HG03521 (cell line): Measurements from ENCODE around the gene SLC16A12.

Experiments used
- ATAC-seq: cut with Tn5 transposase; IDR thresholded peaks from one replicate; pipeline ENCODE4 v1.9.1; 2021; ENCODE audit warnings: mild to moderate bottlenecking, moderate library complexity; ENCODE audit not compliant: unreplicated experiment

The SLC16A12 gene

DNA sequence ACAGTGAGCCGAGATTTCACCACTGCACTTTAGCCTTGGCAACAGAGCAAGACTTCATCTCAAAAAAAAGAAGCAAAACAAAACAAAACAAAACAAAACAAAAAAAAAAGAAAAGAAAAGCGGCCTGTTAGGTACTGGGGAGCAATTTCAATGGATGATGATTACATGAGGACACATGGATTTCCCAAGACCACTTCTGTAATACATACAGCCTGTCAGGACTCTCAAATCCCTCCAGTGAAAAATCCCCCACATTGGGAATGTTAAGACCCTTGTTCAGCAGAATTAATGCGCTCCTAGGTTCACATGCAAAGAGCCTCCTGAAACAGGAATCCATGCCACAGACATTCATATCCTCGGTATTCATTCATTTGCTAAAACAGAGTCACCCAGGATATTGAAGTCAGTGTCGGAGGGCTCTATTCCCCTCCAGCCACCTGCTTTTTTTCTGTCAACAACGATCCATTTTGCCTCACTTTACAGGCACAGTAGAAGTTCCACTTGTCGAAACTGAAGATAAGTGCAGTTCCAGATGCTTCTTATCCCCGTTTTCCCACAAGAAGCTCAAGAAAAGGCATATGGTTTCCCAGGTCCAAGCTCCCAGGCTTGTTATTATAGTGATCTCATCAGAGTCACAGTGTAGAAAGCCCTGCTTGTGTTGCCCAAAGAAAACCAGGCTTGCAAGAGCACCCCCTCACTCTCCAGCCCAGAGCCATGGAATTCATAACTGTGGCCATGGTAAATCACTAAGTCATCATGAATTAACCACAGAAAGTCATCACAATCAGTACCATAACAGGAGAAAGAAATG lies 20.2 kb downstream of the SLC16A12 start:
- ATAC-seq, result no peak

DNA sequence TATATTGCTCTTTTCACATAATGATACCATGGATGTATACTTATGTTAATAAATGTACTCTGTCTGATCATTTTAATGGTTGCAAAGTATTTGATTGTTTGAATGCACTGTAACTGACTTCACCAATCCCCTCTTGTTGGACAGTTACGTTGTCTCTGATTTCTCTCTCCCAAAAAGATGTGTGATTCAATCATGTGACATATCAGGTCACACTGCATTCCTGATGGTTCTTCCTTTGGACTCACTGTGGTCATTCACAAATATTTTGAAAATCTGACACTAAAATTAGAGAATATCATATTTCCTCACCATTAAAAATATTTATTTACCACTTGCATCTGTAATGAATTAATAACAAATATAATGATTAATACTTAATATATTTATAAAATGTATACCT lies 22.2 kb downstream of the SLC16A12 start:
- no peak for ATAC-seq

DNA sequence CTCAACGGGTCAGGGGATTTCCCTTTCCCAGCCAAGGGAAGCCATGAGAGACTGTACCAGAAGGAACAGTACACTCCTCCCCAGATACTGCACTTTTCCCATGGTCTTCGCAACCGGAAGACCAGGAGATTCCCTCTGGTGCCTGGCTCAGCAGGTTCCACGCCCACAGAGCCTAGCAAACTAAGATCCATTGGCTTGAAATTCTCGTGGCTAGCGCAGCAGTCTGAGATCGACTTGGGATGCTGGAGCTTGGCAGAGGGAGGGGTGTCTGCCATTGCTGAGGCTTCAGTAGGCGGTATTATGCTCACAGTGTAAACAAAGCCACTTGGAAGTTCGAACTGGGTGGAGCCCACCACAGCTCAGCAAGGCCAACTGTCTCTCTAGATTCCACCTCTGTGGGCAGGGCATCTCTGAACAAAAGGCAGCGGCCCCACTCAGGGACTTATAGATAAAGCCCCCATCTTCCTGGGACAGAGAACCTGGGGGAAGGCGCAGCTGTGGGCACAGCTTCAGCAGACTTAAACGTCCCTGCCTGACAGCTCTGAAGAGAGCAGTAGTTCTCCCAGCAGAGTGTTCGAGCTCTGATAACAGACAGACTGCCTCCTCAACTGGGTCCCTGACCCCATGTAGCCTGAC lies 29.6 kb downstream of the SLC16A12 start:
- no peak for ATAC-seq

DNA sequence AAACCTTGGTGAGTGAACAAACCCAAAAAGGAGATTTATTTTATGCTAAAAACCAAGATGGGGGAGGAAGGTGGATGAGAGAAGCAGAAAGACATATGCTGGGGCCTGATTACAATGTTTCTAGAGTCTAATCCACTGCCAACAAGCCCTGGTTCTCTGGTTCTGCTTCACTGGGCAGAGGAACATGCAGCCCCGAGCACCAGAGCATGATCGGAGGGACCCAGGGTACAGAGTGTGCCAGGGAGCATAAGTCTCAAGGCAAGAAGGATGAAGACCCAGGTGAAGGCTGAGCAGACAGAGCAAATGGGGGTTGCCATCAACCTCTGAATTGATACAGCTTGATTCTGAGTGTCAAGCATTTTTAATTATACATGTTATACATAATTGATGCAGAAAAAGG lies 30.7 kb downstream of the SLC16A12 start:
- ATAC-seq, result no peak

DNA sequence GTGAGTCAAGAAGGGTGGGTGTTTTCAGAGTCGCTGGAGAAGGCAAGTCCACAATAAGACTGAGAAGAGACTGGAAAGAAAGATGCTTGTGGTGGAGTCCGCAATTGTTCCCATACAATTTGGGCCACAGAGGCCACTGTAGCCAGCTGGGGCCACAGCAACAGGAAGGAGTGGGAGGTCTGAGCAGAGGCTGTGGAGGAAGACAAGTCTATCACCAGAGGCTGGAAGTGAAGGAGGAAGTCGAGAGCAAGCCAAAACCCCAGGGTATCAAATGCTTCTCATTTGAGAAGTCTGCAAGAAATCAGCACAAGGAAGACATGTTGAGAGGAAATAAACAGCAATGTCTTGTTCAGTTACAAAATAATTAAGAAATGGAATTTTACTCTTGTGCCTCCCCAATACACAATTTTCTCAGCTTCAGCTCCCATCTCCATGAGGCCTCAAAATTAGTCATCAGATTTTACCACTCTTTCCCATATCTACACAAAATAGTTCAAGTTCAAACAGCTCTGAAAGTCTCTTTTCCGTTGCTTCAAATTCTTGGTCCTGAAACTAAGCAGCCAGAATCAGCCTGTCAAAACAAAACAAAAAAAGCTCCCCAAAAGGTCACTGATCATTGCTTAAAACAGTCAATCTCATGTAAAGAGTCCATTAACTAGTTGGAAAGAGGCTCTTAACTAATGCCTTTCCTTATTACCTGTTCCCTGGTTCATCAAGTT lies 31.6 kb downstream of the SLC16A12 start:
- no peak for ATAC-seq

DNA sequence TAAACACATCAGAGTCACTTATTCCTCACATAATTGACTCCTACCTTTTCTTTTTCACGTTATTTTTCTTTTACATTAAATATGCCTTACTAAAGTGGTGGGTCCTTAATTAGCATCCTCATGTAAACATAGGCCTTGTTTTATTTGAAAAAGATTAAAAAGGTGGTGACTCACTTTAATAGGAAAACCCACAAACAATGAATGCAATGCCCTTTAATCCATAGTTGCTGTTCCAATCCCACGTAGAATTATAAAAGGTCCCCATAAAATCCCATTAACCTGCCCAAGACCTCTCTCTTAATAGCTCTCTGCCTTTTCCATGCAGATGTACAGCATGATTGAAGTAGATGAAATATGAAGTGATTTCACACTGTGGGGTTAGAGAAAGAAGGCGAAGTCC lies 32.2 kb downstream of the SLC16A12 start:
- ATAC-seq, result no peak

DNA sequence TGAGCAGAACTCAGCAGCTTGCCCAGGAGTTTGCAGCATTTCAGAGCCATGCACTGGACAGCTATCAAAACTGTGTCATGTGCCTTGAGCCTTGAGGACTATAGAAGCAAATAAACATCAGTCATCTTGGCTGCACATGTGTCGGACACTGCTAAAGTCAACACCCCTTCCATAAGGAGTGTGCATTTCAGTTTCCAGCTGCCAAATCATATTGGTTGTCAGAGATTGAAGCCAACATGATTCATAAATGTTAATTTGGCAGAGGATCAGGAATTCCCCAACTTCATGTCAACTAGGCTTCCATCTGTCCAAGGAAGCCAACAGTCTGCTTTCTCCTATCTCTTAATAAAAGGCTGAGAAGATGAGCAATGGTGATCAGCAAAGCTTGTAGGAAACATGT lies 32.8 kb downstream of the SLC16A12 start:
- ATAC-seq, result no peak

DNA sequence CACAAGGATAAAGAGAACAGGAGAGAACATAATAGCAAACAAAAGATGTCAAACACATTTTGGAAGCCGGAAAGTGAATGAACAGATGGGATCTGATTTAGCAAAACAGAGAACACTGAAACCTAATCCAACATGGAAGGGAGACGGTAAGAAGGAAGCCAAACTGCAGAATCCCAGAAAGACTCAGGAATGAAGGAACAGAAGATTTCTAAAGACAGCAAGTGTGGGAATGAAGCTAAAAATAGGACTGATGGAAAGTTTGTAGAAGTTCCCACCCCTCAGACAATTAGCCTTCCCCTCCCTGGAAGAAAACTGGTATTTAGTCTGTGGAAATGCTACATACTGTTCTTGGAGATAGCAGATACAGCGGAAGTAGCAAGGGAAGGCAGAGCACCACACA lies 40.8 kb downstream of the SLC16A12 start:
- no peak for ATAC-seq

DNA sequence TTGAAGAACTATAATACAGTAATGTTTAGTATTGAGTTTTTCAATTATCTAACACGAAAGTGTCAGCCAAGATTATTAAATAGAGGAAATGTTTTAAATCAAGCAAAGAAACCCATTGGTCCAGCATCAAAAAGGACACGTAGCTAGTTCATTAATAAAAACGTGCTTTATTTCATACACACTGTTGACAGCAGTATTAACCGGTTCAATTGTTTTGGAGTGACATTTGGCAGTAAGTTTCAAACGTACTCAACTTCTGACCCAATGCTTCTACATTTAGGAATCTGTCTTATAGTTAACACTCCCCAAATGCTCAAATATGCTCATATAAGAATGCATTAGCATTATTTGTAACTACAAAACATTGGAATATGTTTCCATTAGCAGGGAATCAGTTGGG lies 41.3 kb downstream of the SLC16A12 start:
- ATAC-seq, result no peak

DNA sequence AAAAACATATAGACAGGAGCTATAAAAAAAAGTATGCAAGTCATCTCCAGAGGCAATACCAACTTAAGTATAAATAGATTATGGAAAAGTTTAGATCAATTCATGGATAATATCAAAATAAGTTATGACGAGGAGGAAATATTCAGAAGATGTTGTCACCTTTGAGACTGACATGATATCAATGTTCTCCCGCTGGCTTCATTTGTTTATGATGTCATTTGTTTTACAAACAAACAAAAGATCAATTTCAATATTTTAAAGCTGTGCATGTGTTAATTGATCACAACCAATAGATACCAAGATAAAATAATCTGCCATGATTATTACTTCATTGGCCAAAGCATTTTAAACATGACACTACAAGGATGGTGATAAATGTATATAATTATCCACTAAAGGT lies 43.5 kb downstream of the SLC16A12 start:
- ATAC-seq, result no peak

DNA sequence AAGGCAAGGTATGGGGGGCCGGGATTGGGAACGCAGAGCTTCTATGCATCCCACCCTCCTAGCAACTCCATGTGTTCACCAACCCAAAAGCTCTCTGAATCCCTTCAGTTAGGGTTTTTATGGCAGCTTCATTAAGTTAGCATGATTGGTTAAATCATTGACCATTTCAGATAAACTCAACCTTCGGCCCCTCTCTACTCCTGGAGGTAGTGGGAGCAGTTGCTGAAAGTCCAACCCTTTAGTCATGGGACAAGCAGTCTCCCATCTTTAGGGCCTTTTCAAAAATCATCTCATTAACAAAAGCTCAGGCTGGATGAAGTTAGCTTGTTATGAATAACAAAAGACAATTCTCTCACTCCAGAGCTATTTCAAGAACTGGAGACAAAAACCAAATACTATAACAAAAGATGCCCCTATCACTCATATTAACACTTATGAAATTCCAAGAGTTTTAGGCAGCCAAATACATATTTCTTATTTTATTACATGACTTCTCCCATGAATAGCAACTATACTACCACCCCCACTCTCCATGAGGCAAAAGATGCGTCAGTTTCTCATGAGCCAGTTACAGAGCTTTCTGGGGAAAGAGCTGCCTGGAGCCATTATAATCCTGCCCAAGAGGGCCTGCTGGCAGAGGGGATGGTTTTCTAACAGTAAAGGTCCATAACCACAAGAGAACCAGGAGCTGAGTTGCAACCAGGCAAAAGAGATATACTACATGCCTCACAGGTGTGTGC lies 44.6 kb downstream of the SLC16A12 start:
- no peak for ATAC-seq

DNA sequence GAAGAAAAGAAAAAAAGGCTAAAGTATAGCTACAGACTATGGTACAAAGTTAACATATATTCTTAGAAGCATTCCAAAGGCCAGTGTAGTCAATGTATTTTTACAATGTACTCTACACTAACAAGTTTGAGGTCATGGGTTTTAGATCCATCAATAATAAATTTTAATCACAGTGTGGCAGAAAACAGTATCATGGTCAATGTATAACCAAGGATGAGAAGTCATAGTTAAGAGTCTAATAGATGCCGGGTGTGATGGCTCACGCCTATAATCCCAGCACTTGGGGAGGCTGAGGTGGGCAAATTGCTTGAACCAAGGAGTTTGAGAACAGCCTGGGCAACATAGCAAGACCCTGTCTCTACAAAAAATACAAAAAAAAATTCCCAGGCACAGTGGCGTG lies 53.1 kb downstream of the SLC16A12 start:
- ATAC-seq, result no peak

DNA sequence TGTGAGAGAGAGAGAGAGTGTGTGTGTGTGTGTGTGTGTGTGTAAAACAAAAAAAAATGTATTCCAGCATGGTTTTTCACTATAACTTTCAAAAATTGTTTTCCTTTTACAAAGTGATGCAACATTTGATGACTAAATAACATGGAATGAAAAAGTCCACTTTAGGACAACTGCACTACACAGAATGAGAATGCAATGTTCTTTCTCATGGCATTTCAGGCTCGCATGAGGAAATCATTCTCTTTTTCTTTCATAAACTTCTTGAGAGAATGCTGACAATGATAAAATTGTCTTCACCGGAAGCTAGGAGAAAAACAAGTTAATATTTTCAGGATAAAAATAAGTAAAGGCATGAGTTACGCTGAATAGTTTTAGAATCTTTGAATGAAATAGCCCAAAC lies 53.7 kb downstream of the SLC16A12 start:
- ATAC-seq, result no peak

DNA sequence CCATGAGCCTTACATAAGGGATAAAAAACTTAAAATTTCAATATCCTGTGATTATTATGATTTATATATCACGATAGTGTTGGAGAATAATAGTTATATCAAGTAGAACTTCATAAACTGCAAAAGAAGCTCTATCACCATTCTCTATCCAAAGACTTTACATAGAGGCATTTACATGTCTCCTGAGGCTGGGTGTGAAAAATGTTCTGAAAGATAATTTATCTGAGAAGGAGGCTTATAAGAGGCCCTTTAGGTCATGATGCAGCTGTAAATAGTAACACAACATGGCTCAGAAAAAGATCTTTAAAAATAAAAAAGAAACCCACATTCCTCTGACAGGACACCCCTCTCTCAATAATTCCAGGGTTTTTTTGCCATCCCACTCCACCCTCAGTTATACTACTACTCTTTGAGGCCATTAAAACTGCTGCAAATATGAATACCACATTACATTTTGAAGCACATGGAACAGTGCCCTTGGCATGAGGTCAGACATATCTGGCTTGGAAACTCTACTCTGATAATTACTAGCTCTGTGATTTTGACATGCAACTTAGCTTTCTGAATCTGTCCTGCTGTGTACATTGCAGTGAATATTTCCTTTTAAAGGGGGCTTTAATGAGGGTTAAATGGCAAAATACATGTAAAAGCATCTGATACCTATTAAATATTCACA lies 55.5 kb downstream of the SLC16A12 start:
- no peak for ATAC-seq

DNA sequence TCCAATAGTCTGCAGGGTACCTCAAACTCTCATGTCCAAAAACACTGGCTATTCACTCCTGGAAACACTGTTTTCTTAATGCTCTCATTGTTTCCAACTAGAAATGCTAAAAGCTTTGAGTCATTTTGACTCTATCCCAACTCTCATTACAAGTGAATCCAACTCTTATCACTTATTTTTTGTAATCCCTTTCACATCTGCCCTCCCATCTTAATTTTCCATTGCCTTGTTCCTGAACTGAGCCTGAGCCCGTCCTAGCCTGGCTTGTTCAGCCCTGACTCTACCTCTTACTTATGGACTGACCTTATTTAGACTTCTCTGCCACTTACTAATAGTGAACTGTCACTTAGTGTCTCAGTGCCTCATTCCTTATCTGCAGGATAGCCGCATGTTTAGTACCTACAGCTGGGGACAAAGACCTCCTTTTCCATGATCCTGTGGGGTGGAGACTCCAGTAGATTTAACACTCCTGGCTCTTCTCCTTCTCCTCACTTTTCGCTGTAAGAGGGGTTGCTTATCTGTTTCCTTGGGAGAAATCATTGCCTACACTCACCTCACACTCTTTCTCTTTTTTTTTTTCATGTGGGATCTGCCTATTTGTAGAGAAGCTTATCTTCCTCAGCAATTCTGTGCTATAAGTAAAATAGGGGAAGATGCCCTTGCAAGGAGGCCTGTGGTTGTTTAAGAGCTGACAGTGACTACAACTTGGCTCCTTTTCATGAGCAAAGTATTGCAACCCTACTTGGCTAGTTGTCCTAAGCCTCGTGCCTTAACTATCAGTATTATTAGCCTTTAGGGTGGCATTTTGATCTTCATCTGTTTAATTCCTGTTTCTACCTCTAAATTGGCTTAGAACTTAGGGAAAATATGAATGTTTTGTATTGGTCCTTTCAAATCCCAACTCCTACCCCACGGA lies 56.4 kb downstream of the SLC16A12 start:
- no peak for ATAC-seq

DNA sequence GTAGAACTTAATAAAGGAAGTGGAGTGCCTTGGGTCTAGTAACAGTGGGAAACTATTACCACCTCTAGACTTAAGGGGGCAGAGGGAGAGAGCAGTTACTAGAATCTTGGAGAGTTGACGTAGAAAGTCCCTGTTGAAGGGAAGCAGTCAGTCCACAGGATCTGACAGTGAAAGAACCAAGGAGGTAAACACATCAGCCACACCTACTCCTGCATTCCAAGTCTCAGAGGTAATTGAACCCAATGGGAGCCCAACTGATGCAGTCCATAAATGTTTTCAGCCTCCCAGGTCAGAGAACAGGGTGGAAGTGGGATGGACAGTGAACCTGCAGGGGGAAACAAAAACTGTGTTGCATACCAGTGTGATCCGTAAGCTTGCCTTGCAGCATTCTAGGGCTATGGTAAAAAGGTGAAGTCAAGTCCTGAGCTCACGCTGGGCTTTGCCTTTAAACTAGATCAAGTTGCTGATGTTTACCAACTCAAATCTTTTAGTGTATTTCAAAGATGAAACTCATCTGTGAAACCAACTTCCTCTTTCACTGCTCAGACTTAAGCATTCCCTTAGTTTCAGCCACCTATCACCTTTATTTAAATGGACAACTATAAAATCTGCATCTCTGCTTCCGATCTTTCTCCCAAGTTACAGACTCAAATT lies 57.2 kb downstream of the SLC16A12 start:
- ATAC-seq, result no peak

DNA sequence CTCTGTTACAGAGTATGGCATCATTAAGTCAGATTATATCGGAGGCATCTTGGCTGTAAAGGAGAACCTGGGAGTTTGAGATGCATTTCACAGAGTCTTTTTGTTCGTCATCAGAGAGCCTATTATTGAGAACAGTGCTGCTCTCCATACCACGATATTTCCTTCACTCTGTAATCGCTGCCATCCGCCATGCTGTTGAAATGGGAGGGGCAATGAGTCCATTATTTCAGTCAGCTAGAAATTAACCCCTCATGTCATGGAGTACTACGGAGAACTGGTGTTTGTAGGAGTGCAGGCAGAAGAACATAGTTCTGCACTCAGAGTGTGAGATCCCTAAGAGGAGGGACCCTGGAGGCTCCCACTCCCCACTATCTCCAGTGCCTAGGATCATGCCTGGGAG lies 59.2 kb downstream of the SLC16A12 start:
- ATAC-seq, result no peak

DNA sequence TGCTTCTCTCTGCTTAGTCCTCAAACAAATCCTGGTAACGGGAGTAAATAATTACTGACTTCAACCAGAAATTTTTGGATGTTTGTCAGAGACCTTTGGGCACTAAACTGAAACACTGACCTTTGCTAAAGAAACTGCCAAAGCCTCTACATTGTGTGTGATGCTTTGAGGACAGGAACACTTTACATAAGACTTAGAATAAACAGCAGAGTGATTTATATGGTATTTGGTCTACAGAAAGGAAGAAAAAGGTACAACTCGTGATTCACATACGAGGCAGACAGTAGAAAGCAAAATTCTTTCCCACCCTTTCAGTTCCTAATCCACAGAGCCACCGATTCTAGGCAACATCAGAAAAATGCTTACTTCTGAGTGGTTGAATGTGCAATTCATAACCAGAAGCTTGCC lies 59.8 kb downstream of the SLC16A12 start:
- ATAC-seq, result no peak

DNA sequence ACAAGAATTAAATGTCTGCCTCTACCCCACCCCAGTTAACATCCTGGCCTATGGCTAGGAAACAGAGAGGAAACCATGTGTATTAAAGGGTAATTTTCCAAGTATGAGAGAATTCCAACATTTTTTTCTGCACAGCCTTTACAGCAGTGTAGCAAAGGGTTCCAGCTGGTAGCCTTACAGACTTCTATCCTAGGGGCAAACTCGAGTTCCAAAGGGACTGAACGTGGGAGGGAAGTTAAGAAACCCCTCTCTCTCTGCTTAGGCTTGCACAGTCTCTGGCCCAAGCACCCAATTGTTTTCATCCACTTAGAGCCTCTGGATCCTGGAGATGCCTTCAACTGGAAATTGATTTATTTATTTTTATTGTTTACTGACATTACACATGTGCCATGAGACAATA lies 60.3 kb downstream of the SLC16A12 start:
- no peak for ATAC-seq
